Ovary (tissue), 3 donors: ENCODE data around the gene CHKA.

Experiments used
- CTCF ChIP-seq, 3 donors: fragments of 450-650 bp in 2 of 3; fragments of 200-600 bp in 1 of 3; IDR thresholded peaks; one replicate each; pipeline versions ENCODE4 v1.5.1 to v1.8.0; 2016 to 2022; ENCODE audit warnings: antibody characterized with exemption in 3 of 3, mild to moderate bottlenecking in 1 of 3
- POLR2A ChIP-seq: fragments of 450-650 bp; IDR thresholded peaks from one replicate; pipeline ENCODE4 v1.6.1; 2017; ENCODE audit warnings: antibody characterized with exemption, mild to moderate bottlenecking, moderate library complexity
- donor health status: DM: no; HTN: no; CAD: no.

GRCh38 chr11:68118706-68119448 lies 2.3 kb downstream of the CHKA start:
- TF ChIP-seq CTCF (IDR thresholded peaks at IDR 0.05) (no peak), POLR2A (no peak)
